Adrenal gland (tissue), 5 donors: Measurements from ENCODE around the gene PGBD5.

Experiments used
- POLR2A ChIP-seq, 2 donors: fragments of 450-650 bp; IDR thresholded peaks; one replicate each; pipeline ENCODE4 v1.6.1; 2017; ENCODE audit warnings: antibody characterized with exemption in 2 of 2, mild to moderate bottlenecking in 2 of 2, moderate library complexity in 1 of 2
- TF ChIP-seq, protein P1 (sequence below), 6 experiments: fragments of 450-650 bp in 4 of 6; fragments of 200-600 bp in 2 of 6; sonication (generic) in 1 of 6; IDR thresholded peaks; 1 replicate in 5 of 6; 2 replicates in 1 of 6; pipeline versions ENCODE4 v1.5.1 to v1.8.0; 2016 to 2021; ENCODE audit warnings: antibody characterized with exemption in 6 of 6, mild to moderate bottlenecking in 2 of 6, moderate library complexity in 1 of 6
- donor health status: DM: no; HTN: no; CAD: no.

DNA sequence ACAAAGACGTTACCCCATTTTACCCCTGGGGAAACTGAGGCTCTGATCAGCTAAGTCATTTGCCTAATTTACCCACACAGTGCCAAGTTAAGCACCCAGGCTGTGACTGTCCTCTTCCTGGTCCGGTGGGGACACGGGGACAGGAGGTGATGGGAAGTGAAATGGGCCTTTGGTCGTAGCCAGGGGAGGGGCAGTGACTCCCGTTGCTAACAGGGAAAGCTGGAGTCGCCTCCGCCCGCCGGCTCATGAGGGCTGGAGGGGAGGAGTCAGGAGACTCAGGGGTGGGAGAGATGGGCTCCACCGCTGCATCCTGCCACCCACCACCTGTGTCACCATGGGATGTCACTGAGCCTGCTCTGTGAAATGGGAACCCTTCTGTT is 139.3 kb downstream of the PGBD5 start:
- no peak for TF ChIP-seq POLR2A (IDR thresholded peaks at IDR 0.05)
- TF ChIP-seq, protein P1, sequence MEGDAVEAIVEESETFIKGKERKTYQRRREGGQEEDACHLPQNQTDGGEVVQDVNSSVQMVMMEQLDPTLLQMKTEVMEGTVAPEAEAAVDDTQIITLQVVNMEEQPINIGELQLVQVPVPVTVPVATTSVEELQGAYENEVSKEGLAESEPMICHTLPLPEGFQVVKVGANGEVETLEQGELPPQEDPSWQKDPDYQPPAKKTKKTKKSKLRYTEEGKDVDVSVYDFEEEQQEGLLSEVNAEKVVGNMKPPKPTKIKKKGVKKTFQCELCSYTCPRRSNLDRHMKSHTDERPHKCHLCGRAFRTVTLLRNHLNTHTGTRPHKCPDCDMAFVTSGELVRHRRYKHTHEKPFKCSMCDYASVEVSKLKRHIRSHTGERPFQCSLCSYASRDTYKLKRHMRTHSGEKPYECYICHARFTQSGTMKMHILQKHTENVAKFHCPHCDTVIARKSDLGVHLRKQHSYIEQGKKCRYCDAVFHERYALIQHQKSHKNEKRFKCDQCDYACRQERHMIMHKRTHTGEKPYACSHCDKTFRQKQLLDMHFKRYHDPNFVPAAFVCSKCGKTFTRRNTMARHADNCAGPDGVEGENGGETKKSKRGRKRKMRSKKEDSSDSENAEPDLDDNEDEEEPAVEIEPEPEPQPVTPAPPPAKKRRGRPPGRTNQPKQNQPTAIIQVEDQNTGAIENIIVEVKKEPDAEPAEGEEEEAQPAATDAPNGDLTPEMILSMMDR (IDR thresholded peaks at IDR 0.05) = no peak
